ENCODE measurements around the gene PCDHA1.
"Not testable (repeated sequence)": the region's sequence is repeated elsewhere in the genome, so short reads cannot be mapped to it uniquely, and the experiment has no call there.

Gene PCDHA1

GRCh38 chr5:140808241-140808888, 22.4 kb downstream of the PCDHA1 start:
- in situ Hi-C loops (cut with MboI; ENCODE audit: low sequenced_read_pairs) = not testable (repeated sequence)

- in situ Hi-C loops (cut with MboI; ENCODE audit: low sequenced_read_pairs) = no loop called here
Observed at GRCh38 chr5:140808889-140809291, 22.9 kb downstream of the PCDHA1 start.

GRCh38 chr5:140821375-140822280, 35.7 kb downstream of the PCDHA1 start, which contains the start of gene PCDHA5:
Gene PCDHA5 (plus strand): TSS chr5:140821613.
- in situ Hi-C loops (cut with MboI; ENCODE audit: low sequenced_read_pairs) = no loop called here

GRCh38 chr5:140822281-140822629, 36.3 kb downstream of the PCDHA1 start:
- in situ Hi-C loops (cut with MboI; ENCODE audit: low sequenced_read_pairs) = no loop called here

GRCh38 chr5:140822969-140823368, 37.0 kb downstream of the PCDHA1 start:
- in situ Hi-C loops (cut with MboI; ENCODE audit: low sequenced_read_pairs) = not testable (repeated sequence)

GRCh38 chr5:140823475-140823874, 37.5 kb downstream of the PCDHA1 start:
- in situ Hi-C loops (cut with MboI; ENCODE audit: low sequenced_read_pairs) = no loop called here

- in situ Hi-C loops (cut with MboI; ENCODE audit: low sequenced_read_pairs) = no loop called here
Observed at GRCh38 chr5:140827704-140828361, 41.9 kb downstream of the PCDHA1 start, which contains the start of gene PCDHA6. Gene PCDHA6 (plus strand): TSS chr5:140827960. CDS start chr5:140828092, 132 bp downstream.

- in situ Hi-C loops (cut with MboI; ENCODE audit: low sequenced_read_pairs) = no loop called here
Observed at GRCh38 chr5:140828362-140828737, 42.4 kb downstream of the PCDHA1 start.

- in situ Hi-C loops (cut with MboI; ENCODE audit: low sequenced_read_pairs) = not testable (repeated sequence)
Observed at GRCh38 chr5:140829511-140830501, 43.9 kb downstream of the PCDHA1 start.

- in situ Hi-C loops (cut with MboI; ENCODE audit: low sequenced_read_pairs) = no loop called here
Observed at GRCh38 chr5:140833993-140834392, 48.1 kb downstream of the PCDHA1 start, which contains the start of gene PCDHA7. Gene PCDHA7 (plus strand): TSS chr5:140834269. CDS start chr5:140834384, 115 bp downstream.

- in situ Hi-C loops (cut with MboI; ENCODE audit: low sequenced_read_pairs) = not testable (repeated sequence)
Observed at GRCh38 chr5:140834439-140835008, 48.6 kb downstream of the PCDHA1 start.

GRCh38 chr5:140835622-140836510, 49.9 kb downstream of the PCDHA1 start:
- in situ Hi-C loops (cut with MboI; ENCODE audit: low sequenced_read_pairs) = no loop called here

- in situ Hi-C loops (cut with MboI; ENCODE audit: low sequenced_read_pairs) = no loop called here
Observed at GRCh38 chr5:140840978-140841962, 55.3 kb downstream of the PCDHA1 start, which contains the start of gene PCDHA8. Gene PCDHA8 (plus strand): TSS chr5:140841187. CDS start chr5:140841322, 135 bp downstream.

GRCh38 chr5:140842798-140843733, 57.1 kb downstream of the PCDHA1 start:
- in situ Hi-C loops (cut with MboI; ENCODE audit: low sequenced_read_pairs) = no loop called here

GRCh38 chr5:140848139-140849102, 62.5 kb downstream of the PCDHA1 start, which contains the start of gene PCDHA9:
Gene PCDHA9 (plus strand): TSS chr5:140848382. CDS start chr5:140848496, 114 bp downstream.
- in situ Hi-C loops (cut with MboI; ENCODE audit: low sequenced_read_pairs) = not testable (repeated sequence)
